HG03575 (cell line): ENCODE measurements around the gene FOXG1.

Experiments
- ATAC-seq: cut with Tn5 transposase; IDR thresholded peaks from one replicate; pipeline ENCODE4 v1.9.1; 2021; ENCODE audit not compliant: unreplicated experiment, insufficient number of reproducible peaks, low FRiP score; ENCODE audit errors: extremely low read depth

The FOXG1 gene

GRCh38 chr14:28760431-28760996, 6.1 kb upstream of the FOXG1 start:
- no peak for ATAC-seq

DNA sequence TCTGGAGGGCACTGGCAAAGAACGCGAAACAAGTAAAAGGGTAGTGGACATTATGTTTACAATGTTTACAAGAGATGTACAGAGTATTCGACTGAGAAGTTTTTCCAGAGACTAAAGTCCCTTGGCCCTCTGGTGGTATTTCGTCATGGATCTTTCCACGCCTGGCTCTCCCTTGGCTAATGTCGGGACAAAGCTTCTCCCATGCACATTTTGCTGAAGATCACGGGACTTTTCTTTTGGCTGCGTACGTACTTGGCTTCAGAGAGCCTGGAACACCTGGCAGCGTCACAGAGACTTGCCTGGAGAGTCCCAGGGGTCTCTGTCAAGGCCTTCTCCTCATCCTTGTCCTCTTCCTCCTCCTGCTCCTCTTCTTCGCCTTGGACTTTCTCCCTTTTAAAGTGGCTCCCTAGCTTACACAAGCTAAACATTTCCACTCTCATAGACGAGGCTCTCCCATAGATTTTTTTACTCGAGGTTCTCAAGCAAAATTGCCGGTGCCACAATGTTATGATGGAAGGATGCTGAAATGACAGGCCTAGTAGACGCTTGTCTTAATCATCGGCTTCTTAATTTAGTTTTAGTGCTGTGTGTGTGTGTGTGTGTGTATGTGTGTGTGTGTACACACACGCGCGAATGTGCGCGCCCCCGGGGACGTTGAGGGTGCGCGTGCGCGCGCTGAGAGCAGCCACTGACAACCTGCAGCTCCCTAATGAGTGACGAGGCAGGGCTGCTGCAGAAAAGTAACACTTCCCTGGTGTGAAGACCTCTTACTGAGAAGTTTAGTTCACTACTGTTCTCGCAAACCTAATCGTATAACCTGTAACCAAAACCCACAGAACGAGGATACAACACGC, 4.9 kb upstream of the FOXG1 start:
- no peak for ATAC-seq

GRCh38 chr14:28762303-28762954, 4.2 kb upstream of the FOXG1 start:
- ATAC-seq, result no peak

- no peak for ATAC-seq
These were observed 3.6 kb upstream of the FOXG1 start for GRCh38 chr14:28762955-28763326.

GRCh38 chr14:28763751-28764256, 2.8 kb upstream of the FOXG1 start:
- ATAC-seq, result no peak

GRCh38 chr14:28764257-28765160, 2.1 kb upstream of the FOXG1 start:
- no peak for ATAC-seq

DNA sequence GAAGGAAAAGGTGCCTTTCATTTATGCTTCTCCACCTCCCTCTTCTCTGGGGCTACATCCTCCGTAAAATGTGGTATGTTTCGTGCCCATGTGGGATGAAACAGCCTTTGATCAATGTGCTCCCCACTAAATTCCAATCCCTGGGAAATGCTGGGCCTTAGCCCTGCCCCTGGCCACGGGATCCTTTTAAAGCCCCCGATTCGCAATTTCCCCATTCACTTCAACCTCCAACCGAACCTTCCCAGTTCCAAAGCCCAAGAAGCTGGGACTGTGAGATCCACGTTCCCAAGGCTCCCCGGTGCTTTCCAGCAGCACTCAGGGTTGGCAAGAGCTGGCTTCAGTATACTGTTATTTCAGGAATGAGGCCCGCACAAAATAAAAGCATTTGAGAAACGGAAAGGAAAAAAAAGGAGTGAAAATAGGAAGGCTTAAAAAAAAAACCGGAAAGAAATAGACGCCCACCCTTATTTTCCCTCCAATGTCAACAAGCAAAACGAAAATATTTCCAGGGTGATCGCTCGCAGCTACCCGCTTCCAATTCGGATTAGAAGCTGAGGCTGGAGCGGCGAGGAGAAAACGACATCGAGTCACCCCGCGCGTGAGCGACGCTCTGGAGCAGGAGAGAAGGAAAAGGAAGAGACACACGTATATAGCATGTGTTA, 1.3 kb upstream of the FOXG1 start:
- ATAC-seq, result no peak

DNA sequence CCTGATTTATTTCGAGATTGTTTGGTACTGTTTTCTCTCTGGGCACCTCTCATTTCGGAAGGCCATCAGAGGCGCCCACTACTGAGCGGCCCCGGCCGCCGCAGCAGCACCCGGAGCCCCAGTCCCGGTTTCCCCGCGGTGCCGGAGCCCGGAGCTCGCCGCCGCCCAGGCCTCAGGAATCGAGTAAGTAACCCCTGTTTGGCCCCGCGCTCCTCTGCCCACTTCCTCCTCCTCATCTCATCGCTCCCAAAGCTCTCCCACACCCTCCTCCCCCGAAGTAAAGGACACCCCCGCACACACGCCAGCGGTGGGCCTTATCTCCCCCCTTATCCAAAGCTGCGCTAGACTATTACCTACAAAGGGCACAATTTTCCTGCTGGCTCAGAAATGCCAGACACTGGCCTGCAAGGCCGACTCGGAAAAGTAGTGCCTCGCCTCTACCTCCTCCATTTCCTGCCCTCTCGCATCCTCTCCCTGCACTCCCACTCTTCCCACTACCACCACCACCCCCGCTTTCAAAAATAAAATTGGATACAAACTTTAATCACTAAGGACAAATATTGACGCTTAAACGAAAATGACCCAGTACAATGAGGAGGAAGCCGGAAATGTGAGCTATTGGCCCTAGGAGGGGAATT, 637 bp upstream of the FOXG1 start:
- ATAC-seq, result no peak

GRCh38 chr14:28767030-28767852, 654 bp downstream of the FOXG1 start:
- ATAC-seq, result no peak

- ATAC-seq, result no peak
These were observed 1.5 kb downstream of the FOXG1 start for GRCh38 chr14:28767853-28768741.

- no peak for ATAC-seq
These were observed 2.8 kb downstream of the FOXG1 start for GRCh38 chr14:28769276-28769880.

DNA sequence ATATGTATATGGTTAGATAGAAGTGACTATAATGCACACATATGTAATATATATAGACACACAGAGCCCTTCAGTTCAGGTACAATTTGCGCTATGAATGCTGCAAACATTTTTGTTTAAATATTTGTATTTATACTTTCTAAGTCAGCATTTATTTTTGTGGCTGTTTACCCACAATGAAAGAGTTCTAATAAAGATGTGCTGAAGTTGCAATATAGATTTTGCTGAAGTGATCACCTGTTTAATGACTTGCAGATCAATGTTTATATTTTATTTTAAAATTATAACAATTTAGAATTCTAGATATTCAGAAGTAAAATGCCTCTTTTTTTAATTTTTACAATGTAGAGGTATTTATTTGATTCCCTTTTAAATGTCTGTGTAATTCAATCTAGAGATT, 3.5 kb downstream of the FOXG1 start:
- ATAC-seq, result no peak

- no peak for ATAC-seq
These were observed 4.0 kb downstream of the FOXG1 start for GRCh38 chr14:28770630-28771029.

- no peak for ATAC-seq
These were observed 4.6 kb downstream of the FOXG1 start for GRCh38 chr14:28771168-28771567.

GRCh38 chr14:28772613-28773012, 6.0 kb downstream of the FOXG1 start:
- ATAC-seq, result no peak

DNA sequence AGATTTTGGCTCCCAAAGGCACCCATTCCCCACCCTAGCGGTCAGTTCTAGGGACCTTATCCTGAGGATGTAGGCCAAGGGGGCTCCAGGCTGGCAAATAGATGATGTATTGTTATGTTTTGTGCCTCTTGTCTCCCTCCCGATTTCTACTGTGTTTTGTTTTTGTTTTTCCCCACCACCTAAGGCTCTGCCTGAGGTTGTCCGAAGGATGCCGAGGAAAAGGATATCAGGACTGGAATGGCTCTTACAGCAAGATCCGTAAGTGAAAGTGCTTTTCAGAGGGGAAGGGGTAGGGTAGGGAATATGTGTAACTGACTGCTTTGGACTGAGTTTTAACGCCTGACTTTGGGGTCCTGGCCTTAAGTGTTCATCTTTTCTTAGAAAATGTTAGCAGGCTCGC, 6.6 kb downstream of the FOXG1 start:
- no peak for ATAC-seq
